GM21576 (cell line): ENCODE data around the gene VAPB.
"Not testable (repeated sequence)": the region's sequence is repeated elsewhere in the genome, so short reads cannot be mapped to it uniquely, and the experiment has no call there.

Source experiments
- ATAC-seq: cut with Tn5 transposase; IDR thresholded peaks from one replicate; pipeline ENCODE4 v1.9.1; 2021; ENCODE audit warnings: mild to moderate bottlenecking, moderate library complexity; ENCODE audit not compliant: unreplicated experiment

VAPB gene

GRCh38 chr20:58406422-58407001 is 17.5 kb downstream of the VAPB start:
- ATAC-seq = no peak

GRCh38 chr20:58407201-58407873 is 18.3 kb downstream of the VAPB start:
- ATAC-seq = no peak

- peak; percentile 61 for ATAC-seq
Measured at GRCh38 chr20:58407966-58408557, 19.0 kb downstream of the VAPB start.

GRCh38 chr20:58408603-58409246 is 19.7 kb downstream of the VAPB start:
- ATAC-seq = no peak

GRCh38 chr20:58414216-58414615 is 25.2 kb downstream of the VAPB start:
- not testable (repeated sequence) for ATAC-seq

- ATAC-seq = not testable (repeated sequence)
Measured at GRCh38 chr20:58414786-58415185, 25.8 kb downstream of the VAPB start.

- ATAC-seq = no peak
Measured at GRCh38 chr20:58416057-58416456, 27.0 kb downstream of the VAPB start.

GRCh38 chr20:58416835-58417234 is 27.8 kb downstream of the VAPB start:
- ATAC-seq = no peak

- ATAC-seq = no peak
Measured at GRCh38 chr20:58417438-58417837, 28.4 kb downstream of the VAPB start.

- no peak for ATAC-seq
Measured at GRCh38 chr20:58418949-58419748, 30.1 kb downstream of the VAPB start.

GRCh38 chr20:58420798-58421496 is 31.9 kb downstream of the VAPB start:
- no peak for ATAC-seq

- ATAC-seq = no peak
Measured at GRCh38 chr20:58421497-58421850, 32.4 kb downstream of the VAPB start.

GRCh38 chr20:58424218-58424969 is 35.4 kb downstream of the VAPB start:
- no peak for ATAC-seq

GRCh38 chr20:58427571-58427970 is 38.5 kb downstream of the VAPB start:
- ATAC-seq = not testable (repeated sequence)

GRCh38 chr20:58428364-58428763 is 39.3 kb downstream of the VAPB start:
- no peak for ATAC-seq

GRCh38 chr20:58429303-58429702 is 40.3 kb downstream of the VAPB start:
- no peak for ATAC-seq

GRCh38 chr20:58431134-58431533 is 42.1 kb downstream of the VAPB start:
- no peak for ATAC-seq

- no peak for ATAC-seq
Measured at GRCh38 chr20:58432186-58432954, 43.3 kb downstream of the VAPB start.

- ATAC-seq = no peak
Measured at GRCh38 chr20:58433029-58433647, 44.1 kb downstream of the VAPB start.
